HepG2 (cell line): Measurements from ENCODE around the gene VPS52. TPM values are rescaled to one million over a fixed set of nuclear protein-coding genes. Genes with fewer than 3 reads are reported as not detected.

Experiments
- CHD4 ChIP-seq: fragments of 200-600 bp; sonication (generic); IDR thresholded peaks from 2 replicates; pipeline ENCODE4 v1.7.0; 2017; ENCODE audit warnings: mild to moderate bottlenecking, low read length, borderline replicate concordance
- FOXO4 ChIP-seq: sonication (generic); formaldehyde crosslinking; conservative IDR thresholded peaks from 2 replicates; pipeline ENCODE4 v1.8.1; 2023; ENCODE audit warnings: missing genetic modification reagents
- MAZ ChIP-seq, 2 experiments: sonication (generic) in 1 of 2; formaldehyde crosslinking in 1 of 2; IDR thresholded peaks; 2 replicates each; pipeline versions ENCODE4 v1.5.0 to v1.6.1; 2012 to 2020; ENCODE audit warnings: low read depth in 2 of 2, mild to moderate bottlenecking in 2 of 2, borderline replicate concordance in 1 of 2, improper control_type of control experiment in 1 of 2, low read length in 1 of 2, missing genetic modification reagents in 1 of 2, moderate library complexity in 1 of 2
- PCBP1 ChIP-seq: fragments of 200-400 bp; formaldehyde crosslinking; IDR thresholded peaks from 2 replicates; pipeline ENCODE4 v1.6.1; 2017; ENCODE audit warnings: mild to moderate bottlenecking, low read depth, low read length, borderline replicate concordance
- PRDM4 ChIP-seq: sonication (generic); formaldehyde crosslinking; IDR thresholded peaks from 2 replicates; pipeline ENCODE4 v1.9.0; 2021; ENCODE audit warnings: missing genetic modification reagents, borderline replicate concordance
- RBFOX2 ChIP-seq: fragments of 200-400 bp; formaldehyde crosslinking; IDR thresholded peaks from 2 replicates; pipeline ENCODE4 v1.6.1; 2017; ENCODE audit warnings: low read depth, mild to moderate bottlenecking, low read length
- SCMH1 ChIP-seq: sonication (generic); formaldehyde crosslinking; IDR thresholded peaks from 2 replicates; pipeline ENCODE4 v1.9.0; 2021; ENCODE audit warnings: missing genetic modification reagents, mild to moderate bottlenecking, borderline replicate concordance
- TMF1 ChIP-seq: sonication (generic); formaldehyde crosslinking; IDR thresholded peaks from 2 replicates; pipeline ENCODE4 v1.8.1; 2022; ENCODE audit warnings: low read depth, missing genetic modification reagents
- ZMYM2 ChIP-seq: sonication (generic); formaldehyde crosslinking; IDR thresholded peaks from 2 replicates; pipeline ENCODE4 v1.8.0; 2022; ENCODE audit warnings: mild to moderate bottlenecking, missing genetic modification reagents
- ZNF205 ChIP-seq: IDR thresholded peaks from 2 replicates; pipeline ENCODE4 v1.6.1; 2018; ENCODE audit warnings: missing biosample characterization, missing genetic modification reagents
- ZNF580 ChIP-seq: IDR thresholded peaks from 2 replicates; pipeline ENCODE4 v1.6.1; 2016; ENCODE audit warnings: low read depth, borderline replicate concordance
- ZSCAN25 ChIP-seq: sonication (generic); formaldehyde crosslinking; IDR thresholded peaks from 2 replicates; pipeline ENCODE4 v1.8.0; 2022; ENCODE audit warnings: mild to moderate bottlenecking, missing genetic modification reagents
- polyA plus RNA-seq, 8 experiments: library from polyadenylated mRNA; depleted of rRNA in 3 of 8; stranded (reverse) in 7 of 8; unstranded in 1 of 8; fragments of >200 nt; fragmentation: Illumina TruSeq in 4 of 8; extraction: Trizol in 4 of 8; gene quantifications; 2 replicates each; pipeline versions ENCODE4 v1.2.1 to v1.2.3, GENCODE V29; 2011 to 2016; ENCODE audit warnings: low read depth in 4 of 8, missing spikeins in 1 of 8, mixed read lengths in 1 of 8; ENCODE audit not compliant: insufficient read depth in 1 of 8
- total RNA-seq, 5 experiments: library from RNA; depleted of rRNA; stranded (reverse); fragments of >200 nt; fragmentation: Illumina TruSeq; extraction: Trizol; gene quantifications; 2 replicates each; pipeline ENCODE4 v1.2.3, GENCODE V29; 2016; ENCODE audit warnings: low read depth in 1 of 5
- TF ChIP-seq, protein P1 (sequence below): sonication (generic); formaldehyde crosslinking; IDR thresholded peaks from 2 replicates; pipeline ENCODE4 v1.4.0; 2020; ENCODE audit warnings: missing genetic modification reagents, borderline replicate concordance

Gene VPS52
- total and polyA plus RNA-seq, 2 of the 13 experiments (the other 11 are each of a cell fraction or from before 2014, with no cell fraction given): 48.9 to 85.5 TPM

GRCh38 chr6:33204165-33204414 is 67.6 kb downstream of the VPS52 start (continued):
- TF ChIP-seq PRDM4 (CRISPR knock-in tag) (no peak), PCBP1 (no peak), ZNF205 (CRISPR knock-in tag) (no peak), TMF1 (CRISPR knock-in tag) (0 out of 2 replicates have a peak, but pooled peaks have one; percentile 1), MAZ (IDR thresholded peaks at IDR 0.05; ENCODE audit: borderline replicate concordance, low read depth, low read length) (no peak), MAZ (CRISPR knock-in tag; IDR thresholded peaks at IDR 0.05; ENCODE audit: low read depth) (no peak), FOXO4 (0 out of 2 replicates have a peak, but pooled peaks have one; percentile 63), CHD4 (0 out of 2 replicates have a peak, but pooled peaks have one; percentile 29), ZSCAN25 (no peak), ZMYM2 (CRISPR knock-in tag) (no peak), ZNF580 (CRISPR knock-in tag) (no peak), SCMH1 (CRISPR knock-in tag) (no peak), RBFOX2 (no peak)
- TF ChIP-seq, protein P1, sequence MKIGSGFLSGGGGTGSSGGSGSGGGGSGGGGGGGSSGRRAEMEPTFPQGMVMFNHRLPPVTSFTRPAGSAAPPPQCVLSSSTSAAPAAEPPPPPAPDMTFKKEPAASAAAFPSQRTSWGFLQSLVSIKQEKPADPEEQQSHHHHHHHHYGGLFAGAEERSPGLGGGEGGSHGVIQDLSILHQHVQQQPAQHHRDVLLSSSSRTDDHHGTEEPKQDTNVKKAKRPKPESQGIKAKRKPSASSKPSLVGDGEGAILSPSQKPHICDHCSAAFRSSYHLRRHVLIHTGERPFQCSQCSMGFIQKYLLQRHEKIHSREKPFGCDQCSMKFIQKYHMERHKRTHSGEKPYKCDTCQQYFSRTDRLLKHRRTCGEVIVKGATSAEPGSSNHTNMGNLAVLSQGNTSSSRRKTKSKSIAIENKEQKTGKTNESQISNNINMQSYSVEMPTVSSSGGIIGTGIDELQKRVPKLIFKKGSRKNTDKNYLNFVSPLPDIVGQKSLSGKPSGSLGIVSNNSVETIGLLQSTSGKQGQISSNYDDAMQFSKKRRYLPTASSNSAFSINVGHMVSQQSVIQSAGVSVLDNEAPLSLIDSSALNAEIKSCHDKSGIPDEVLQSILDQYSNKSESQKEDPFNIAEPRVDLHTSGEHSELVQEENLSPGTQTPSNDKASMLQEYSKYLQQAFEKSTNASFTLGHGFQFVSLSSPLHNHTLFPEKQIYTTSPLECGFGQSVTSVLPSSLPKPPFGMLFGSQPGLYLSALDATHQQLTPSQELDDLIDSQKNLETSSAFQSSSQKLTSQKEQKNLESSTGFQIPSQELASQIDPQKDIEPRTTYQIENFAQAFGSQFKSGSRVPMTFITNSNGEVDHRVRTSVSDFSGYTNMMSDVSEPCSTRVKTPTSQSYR (CRISPR knock-in tag): 0 out of 2 replicates have a peak, but pooled peaks have one; percentile 7
